Panc1 (cell line): Measurements from ENCODE around the gene B4GALT1. TPM values are rescaled to one million over a fixed set of nuclear protein-coding genes. Genes with fewer than 3 reads are reported as not detected.

Source experiments
- ATAC-seq: fragments of 200-7000 bp; cut with Tn5 transposase; 2 replicates; pipeline ENCODE4 v1.9.1; 2020; ENCODE audit warnings: mild to moderate bottlenecking, moderate library complexity
- BruUV-seq: library from RNA; stranded (reverse); fragments of 400-500 nt; replicated peaks from 2 replicates; lab custom pipeline; 2021; lab: Mats Ljungman, UMichigan
- CTCF ChIA-PET: fragments of 300-600 bp; sonication (Branson Sonifier 250); formaldehyde crosslinking; loops from one replicate; lab custom pipeline; 2022; ENCODE audit warnings: antibody characterized with exemption; lab: Charles Lee
- POLR2A ChIA-PET: fragments of 300-600 bp; sonication (Branson Sonifier 250); formaldehyde crosslinking; loops from one replicate; lab custom pipeline; 2022; ENCODE audit warnings: antibody characterized with exemption; lab: Charles Lee
- DNase-seq: peaks from one replicate; pipeline ENCODE4 v3.0.0-alpha.2; 2010; ENCODE audit warnings: low read depth, low spot score
- H3K27ac ChIP-seq: 2 replicates; pipeline ENCODE4 v1.5.1; 2011; ENCODE audit warnings: mild to moderate bottlenecking, low read length, inconsistent platforms
- H3K27me3 ChIP-seq: fragments of 200-500 bp; sonication (Bioruptor generic); 2 replicates; pipeline ENCODE4 v1.6.0; 2014; ENCODE audit warnings: low read length, inconsistent platforms; ENCODE audit not compliant: control insufficient read depth, insufficient read depth
- H3K36me3 ChIP-seq: fragments of 200-500 bp; sonication (Bioruptor generic); 2 replicates; pipeline ENCODE4 v1.5.1; 2014; ENCODE audit warnings: inconsistent platforms, mild to moderate bottlenecking, low read length, moderate library complexity; ENCODE audit not compliant: control insufficient read depth, insufficient read depth
- H3K4me1 ChIP-seq: 2 replicates; pipeline ENCODE4 v1.5.1; 2011; ENCODE audit warnings: inconsistent platforms, mild to moderate bottlenecking, low read length, moderate library complexity; ENCODE audit not compliant: control insufficient read depth, insufficient read depth
- H3K4me3 ChIP-seq, 2 experiments: 2 replicates each; pipeline ENCODE4 v1.5.1; 2011 to 2012; ENCODE audit warnings: low read depth in 2 of 2, low read length in 2 of 2, mild to moderate bottlenecking in 2 of 2, inconsistent platforms in 1 of 2, moderate library complexity in 1 of 2
- H3K9me3 ChIP-seq: fragments of 200-500 bp; sonication (Bioruptor generic); 2 replicates; pipeline ENCODE4 v1.5.1; 2014; ENCODE audit warnings: low read depth, mild to moderate bottlenecking, inconsistent platforms, low read length, moderate library complexity; ENCODE audit not compliant: control insufficient read depth, insufficient read depth
- CTCF ChIP-seq: fragments of 450-650 bp; IDR thresholded peaks from 2 replicates; pipeline ENCODE4 v1.5.1; 2017; ENCODE audit warnings: mild to moderate bottlenecking
- POLR2AphosphoS5 ChIP-seq: IDR thresholded peaks from 2 replicates; pipeline ENCODE4 v1.6.1; 2012; ENCODE audit warnings: mild to moderate bottlenecking, low read depth, low read length, moderate library complexity
- REST ChIP-seq, 2 experiments: IDR thresholded peaks; 2 replicates each; pipeline ENCODE4 v1.6.1; 2011 to 2012; ENCODE audit warnings: low read depth in 2 of 2, control low read depth in 1 of 2, low read length in 1 of 2, mild to moderate bottlenecking in 1 of 2, moderate library complexity in 1 of 2; ENCODE audit not compliant: insufficient read depth in 1 of 2
- SIN3A ChIP-seq: IDR thresholded peaks from 2 replicates; pipeline ENCODE4 v1.6.1; 2012; ENCODE audit warnings: low read depth, mild to moderate bottlenecking, low read length, moderate library complexity, borderline replicate concordance; ENCODE audit not compliant: insufficient read depth
- TCF7L2 ChIP-seq: IDR thresholded peaks from 2 replicates; pipeline ENCODE4 v1.6.1; 2011; ENCODE audit warnings: mild to moderate bottlenecking, low read depth, low read length, inconsistent platforms
- in situ Hi-C: cut with HindIII; loops from 2 replicates; pipeline ENCODE4 v1.10.0; 2016; ENCODE audit warnings: low sequenced_read_pairs, low pct_unique_long_range_greater_than_20kb
- intact Hi-C: fragments of 100-400 bp; cut with micrococcal nuclease; formaldehyde crosslinking; loops from one replicate; pipeline ENCODE4 v1.10.0; 2022; ENCODE audit not compliant: unreplicated experiment
- total RNA-seq: library from RNA; stranded (reverse); gene quantifications from one replicate; pipeline ENCODE4 v1.2.1, GENCODE V29; 2021; ENCODE audit not compliant: unreplicated experiment

The B4GALT1 gene
- total RNA-seq, 1 experiment from 2014 or later: 57.4 TPM

GRCh38 chr9:33188711-33189110, 21.6 kb upstream of the B4GALT1 start:
- BruUV-seq: no TSS peak
- ChIA-PET CTCF (no interaction called here), POLR2A (no interaction called here)
- no peak for TF ChIP-seq REST (IDR thresholded peaks at IDR 0.05; ENCODE audit: insufficient read depth in 1 of 2, low read depth in 2 of 2, low read length in 1 of 2)
- TF ChIP-seq CTCF: no peak
- TF ChIP-seq TCF7L2: no peak
- no peak for TF ChIP-seq POLR2AphosphoS5
- TF ChIP-seq SIN3A: no peak
- DNase-seq: no peak
- intact Hi-C loops: no loop called here
- in situ Hi-C loops: no loop called here
- no peaks in the 10 kb centered on the region for H3K36me3 ChIP-seq
- no peaks in the 10 kb centered on the region for H3K4me1 ChIP-seq
- no peak for ATAC-seq
- H3K27me3 ChIP-seq: peaks cover 4% of the 10 kb centered on the region; the same call in 1 of the 2 replicates
- H3K4me3 ChIP-seq: no peak overlapping the region
- no peaks in the 10 kb centered on the region for H3K9me3 ChIP-seq
- H3K27ac ChIP-seq: no peak overlapping the region

GRCh38 chr9:33187519-33188218, 20.5 kb upstream of the B4GALT1 start:
- Histone ChIP-seq H3K27me3 (peaks cover 4% of the 10 kb centered on the region; the same call in 1 of the 2 replicates), H3K27ac (no peak overlapping the region), H3K9me3 (no peaks in the 10 kb centered on the region), H3K4me1 (no peaks in the 10 kb centered on the region), H3K4me3 (no peak overlapping the region), H3K36me3 (no peaks in the 10 kb centered on the region)
- no peak for ATAC-seq
- in situ Hi-C loops (no loop called here), intact Hi-C loops (no loop called here)
- no TSS peak for BruUV-seq
- TF ChIP-seq POLR2AphosphoS5 (no peak), SIN3A (no peak), CTCF (no peak)
- DNase-seq: no peak
- POLR2A ChIA-PET: no interaction called here
- CTCF ChIA-PET: no interaction called here
